Activated CD4-positive, alpha-beta T cell treated with anti-CD3 and anti-CD28 coated beads, Interleukin-2, amount 10 ng/mL, durations not matched to agents 7 days and 5 days (primary cell): ENCODE data around the gene MAB21L3. TPM values are rescaled to one million over a fixed set of nuclear protein-coding genes. Genes with fewer than 3 reads are reported as not detected.
"Not testable (repeated sequence)": the region's sequence is repeated elsewhere in the genome, so short reads cannot be mapped to it uniquely, and the experiment has no call there.

Source experiments
- CTCF ChIA-PET: fragments of 350-600 bp; sonication (Branson Sonifier 250); formaldehyde crosslinking; loops from one replicate; lab custom pipeline; 2021; ENCODE audit warnings: antibody characterized with exemption; lab: Charles Lee
- POLR2A ChIA-PET: fragments of 350-600 bp; sonication (Branson Sonifier 250); formaldehyde crosslinking; loops from one replicate; lab custom pipeline; 2021; ENCODE audit warnings: antibody characterized with exemption; lab: Charles Lee
- DNase-seq: peaks from one replicate; pipeline ENCODE4 v3.0.0-alpha.2; 2020
- H3K27ac Mint-ChIP-seq: one replicate; pipeline ENCODE4 v1.8.0; 2021; ENCODE audit warnings: mild to moderate bottlenecking, moderate library complexity, mixed read lengths
- H3K27me3 Mint-ChIP-seq: one replicate; pipeline ENCODE4 v1.8.0; 2021; ENCODE audit warnings: mixed read lengths
- H3K36me3 Mint-ChIP-seq: one replicate; pipeline ENCODE4 v1.8.0; 2021; ENCODE audit warnings: low read depth, mixed read lengths
- H3K4me1 Mint-ChIP-seq: one replicate; pipeline ENCODE4 v1.8.0; 2021; ENCODE audit warnings: mixed read lengths
- H3K4me3 Mint-ChIP-seq: one replicate; pipeline ENCODE4 v1.8.0; 2021; ENCODE audit warnings: mild to moderate bottlenecking, moderate library complexity, mixed read lengths
- H3K9me3 Mint-ChIP-seq: one replicate; pipeline ENCODE4 v1.8.0; 2021; ENCODE audit warnings: mixed read lengths
- total RNA-seq, 2 experiments: library from RNA; stranded (reverse); gene quantifications; one replicate each; pipeline ENCODE4 v1.2.3, GENCODE V29; 2021

The MAB21L3 gene
- total RNA-seq, 2 experiments from 2014 or later: not detected

DNA sequence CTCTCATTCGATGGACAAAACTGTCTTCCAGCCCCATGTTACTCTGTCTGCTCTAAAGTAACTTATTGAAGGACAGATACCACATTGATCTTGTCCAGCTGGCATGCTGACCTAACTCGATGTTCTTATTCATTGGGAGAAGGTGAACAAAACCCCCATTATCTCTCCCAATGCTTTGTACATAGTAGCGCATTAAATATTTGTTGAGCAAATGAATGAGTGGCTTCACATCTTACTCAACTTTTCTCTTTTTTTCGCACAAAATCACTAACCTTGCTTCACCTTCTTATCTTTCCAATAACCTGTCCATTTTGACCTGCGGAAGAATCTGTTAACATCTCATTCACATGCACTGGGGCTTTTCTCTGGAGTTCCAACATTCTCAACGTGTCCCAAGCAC lies 18.3 kb downstream of the MAB21L3 start:
- Mint-ChIP-seq H3K4me1 (peaks cover 42% of the 10 kb centered on the region), H3K4me3 (no peak overlapping the region), H3K36me3 (no peaks in the 10 kb centered on the region), H3K27ac (no peak overlapping the region), H3K27me3 (peaks cover 7% of the 10 kb centered on the region), H3K9me3 (no peaks in the 10 kb centered on the region)
- no peak for DNase-seq
- POLR2A ChIA-PET: no interaction called here
- CTCF ChIA-PET: interaction anchor here (0.6 kb wide), 1 partner anchor 19 kb away, joined by 3 read pairs; no protein-coding TSS in a partner anchor

GRCh38 chr1:116130356-116130755 lies 19.2 kb downstream of the MAB21L3 start:
- no peaks in the 10 kb centered on the region for H3K9me3 Mint-ChIP-seq
- POLR2A ChIA-PET: interaction anchor here (0.6 kb wide), 1 partner anchor 377 kb away, joined by 4 read pairs; no protein-coding TSS in a partner anchor

DNA sequence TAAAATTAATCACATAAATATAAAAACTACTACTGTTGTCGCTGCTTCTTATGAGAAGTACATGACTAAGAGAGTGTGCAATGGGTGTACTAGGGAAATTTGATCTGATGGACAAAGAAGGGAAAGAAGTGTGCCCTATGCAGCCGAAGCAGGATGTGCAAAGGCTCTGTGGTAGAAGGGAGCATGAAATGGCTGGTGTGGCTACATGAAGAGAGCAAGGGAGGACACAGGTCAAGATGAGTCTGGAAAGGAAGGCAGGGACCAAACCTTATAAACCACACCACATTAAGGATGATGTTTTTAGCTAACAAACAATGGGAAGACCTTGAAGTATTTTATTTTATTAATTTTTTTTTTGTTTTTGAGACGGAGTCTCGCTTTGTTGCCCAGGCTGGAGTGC lies 20.0 kb downstream of the MAB21L3 start:
- no peak for DNase-seq
- Mint-ChIP-seq H3K36me3 (no peaks in the 10 kb centered on the region), H3K27ac (no peak overlapping the region), H3K27me3 (peaks cover 6% of the 10 kb centered on the region), H3K9me3 (no peaks in the 10 kb centered on the region), H3K4me1 (peaks cover 37% of the 10 kb centered on the region), H3K4me3 (no peak overlapping the region)
- CTCF ChIA-PET: interaction anchor here (0.6 to 1.5 kb wide), 6 partner anchors 8 to 842 kb away, joined by 3 to 6 read pairs (median 4); no protein-coding TSS in a partner anchor
- POLR2A ChIA-PET: no interaction called here

More at GRCh38 chr1:116130356-116130755, 19.2 kb downstream of the MAB21L3 start:
- H3K4me1 Mint-ChIP-seq: peaks cover 42% of the 10 kb centered on the region
- no peaks in the 10 kb centered on the region for H3K36me3 Mint-ChIP-seq
- no peak overlapping the region for H3K27ac Mint-ChIP-seq
- no peak overlapping the region for H3K4me3 Mint-ChIP-seq
- no peak for DNase-seq
- H3K27me3 Mint-ChIP-seq: peaks cover 6% of the 10 kb centered on the region
- CTCF ChIA-PET: interaction anchor here (0.5 to 1.5 kb wide), 3 partner anchors 8 to 354 kb away, joined by 3 to 6 read pairs (median 3); no protein-coding TSS in a partner anchor

GRCh38 chr1:116131866-116132605 lies 20.8 kb downstream of the MAB21L3 start:
- Mint-ChIP-seq H3K4me3 (no peak overlapping the region), H3K27ac (no peak overlapping the region), H3K27me3 (peaks cover 6% of the 10 kb centered on the region), H3K9me3 (no peaks in the 10 kb centered on the region), H3K4me1 (peaks cover 29% of the 10 kb centered on the region), H3K36me3 (no peaks in the 10 kb centered on the region)
- ChIA-PET POLR2A (no interaction called here), CTCF (interaction anchor here (0.6 to 3.3 kb wide), 6 partner anchors 9 to 842 kb away, joined by 3 to 13 read pairs (median 4); no protein-coding TSS in a partner anchor)
- DNase-seq: no peak

DNA sequence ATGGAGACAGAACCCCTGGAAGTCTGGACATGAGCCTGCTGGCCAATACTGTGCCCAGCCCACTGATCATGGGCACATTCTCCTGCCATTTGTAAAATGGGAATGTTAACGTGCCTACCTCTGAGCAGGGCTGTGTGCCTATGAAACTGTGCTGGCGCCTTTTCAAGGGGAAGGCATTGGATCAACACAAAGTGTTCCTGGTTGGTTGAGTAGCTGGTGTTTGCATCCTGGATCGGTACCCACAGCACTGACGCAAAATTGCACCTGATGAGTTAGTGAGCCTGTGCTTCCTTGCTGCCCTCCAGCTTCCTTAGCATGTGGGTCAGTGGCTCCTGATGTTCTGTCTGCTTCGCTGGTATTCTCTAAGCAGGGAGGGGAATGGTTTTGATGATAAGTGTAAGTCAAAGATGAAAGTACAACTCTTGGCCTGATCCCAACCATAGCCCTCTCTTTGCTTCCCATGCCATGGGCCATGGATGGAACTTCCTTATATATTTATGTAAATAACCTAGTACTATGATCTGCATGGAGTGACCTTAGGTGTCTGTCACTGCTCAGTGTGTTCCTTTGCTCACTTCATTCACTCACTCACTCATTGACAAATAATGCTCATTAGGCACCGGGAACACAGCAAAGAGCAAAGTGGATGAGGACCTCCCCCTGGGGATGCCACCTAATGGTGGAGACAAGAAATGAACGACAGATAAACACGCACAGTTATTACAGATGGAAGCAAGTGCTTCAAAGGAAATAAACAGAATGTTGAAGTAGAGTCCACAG lies 22.7 kb downstream of the MAB21L3 start:
- ChIA-PET CTCF (interaction anchor here (0.6 to 3.3 kb wide), 3 partner anchors 351 to 1604 kb away, joined by 3 to 13 read pairs (median 3); no protein-coding TSS in a partner anchor), POLR2A (no interaction called here)
- peaks cover 14% of the 10 kb centered on the region for H3K4me1 Mint-ChIP-seq
- peaks cover 6% of the 10 kb centered on the region for H3K27me3 Mint-ChIP-seq
- H3K4me3 Mint-ChIP-seq: no peak overlapping the region
- H3K27ac Mint-ChIP-seq: no peak overlapping the region
- DNase-seq: no peak
- no peaks in the 10 kb centered on the region for H3K9me3 Mint-ChIP-seq
- H3K36me3 Mint-ChIP-seq: no peaks in the 10 kb centered on the region

GRCh38 chr1:116134476-116134773 lies 23.2 kb downstream of the MAB21L3 start:
- H3K4me1 Mint-ChIP-seq: peaks cover 14% of the 10 kb centered on the region
- H3K4me3 Mint-ChIP-seq: no peak overlapping the region
- no peak for DNase-seq
- H3K9me3 Mint-ChIP-seq: no peaks in the 10 kb centered on the region
- no peak overlapping the region for H3K27ac Mint-ChIP-seq
- ChIA-PET POLR2A (no interaction called here), CTCF (interaction anchor here (1.1 to 3.3 kb wide), 2 partner anchors 351 to 370 kb away, joined by 3 to 13 read pairs; no protein-coding TSS in a partner anchor)
- H3K27me3 Mint-ChIP-seq: peaks cover 6% of the 10 kb centered on the region
- no peaks in the 10 kb centered on the region for H3K36me3 Mint-ChIP-seq

DNA sequence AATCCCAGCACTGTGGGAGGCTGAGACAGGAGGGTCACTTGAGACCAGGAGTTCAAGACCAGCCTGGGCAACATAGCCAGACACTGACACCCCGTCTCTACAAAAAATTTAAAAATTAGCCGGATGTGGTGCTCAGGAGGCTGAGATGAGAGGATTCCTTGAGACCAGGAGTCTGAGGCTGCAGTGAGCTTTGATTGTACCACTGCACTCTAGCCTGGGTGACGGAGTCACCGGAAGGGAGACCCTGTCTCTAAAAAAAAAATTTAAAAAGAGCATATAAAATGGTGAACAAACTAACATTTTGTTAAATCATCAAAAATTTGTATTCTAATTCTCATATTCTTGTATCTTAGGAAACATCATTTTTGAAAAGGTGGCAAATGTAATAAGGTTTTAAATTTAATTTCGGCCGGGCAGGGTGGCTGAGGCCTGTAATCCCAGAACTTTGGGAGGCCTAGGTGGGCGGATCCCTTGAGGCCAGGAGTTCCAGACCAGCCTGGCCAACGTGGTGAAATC lies 27.1 kb downstream of the MAB21L3 start:
- POLR2A ChIA-PET: interaction anchor here (0.6 to 1.0 kb wide), 2 partner anchors 30 to 361 kb away, joined by 3 read pairs; no protein-coding TSS in a partner anchor
- Mint-ChIP-seq H3K27me3 (peaks cover 7% of the 10 kb centered on the region), H3K4me3 (no peak overlapping the region), H3K36me3 (no peaks in the 10 kb centered on the region), H3K9me3 (no peaks in the 10 kb centered on the region), H3K27ac (no peak overlapping the region), H3K4me1 (peaks cover 9% of the 10 kb centered on the region)
- DNase-seq: no peak
- CTCF ChIA-PET: interaction anchor here (0.7 to 6.9 kb wide), 27 partner anchors 8 to 531 kb away, joined by 3 to 99 read pairs (median 4); no protein-coding TSS in a partner anchor

DNA sequence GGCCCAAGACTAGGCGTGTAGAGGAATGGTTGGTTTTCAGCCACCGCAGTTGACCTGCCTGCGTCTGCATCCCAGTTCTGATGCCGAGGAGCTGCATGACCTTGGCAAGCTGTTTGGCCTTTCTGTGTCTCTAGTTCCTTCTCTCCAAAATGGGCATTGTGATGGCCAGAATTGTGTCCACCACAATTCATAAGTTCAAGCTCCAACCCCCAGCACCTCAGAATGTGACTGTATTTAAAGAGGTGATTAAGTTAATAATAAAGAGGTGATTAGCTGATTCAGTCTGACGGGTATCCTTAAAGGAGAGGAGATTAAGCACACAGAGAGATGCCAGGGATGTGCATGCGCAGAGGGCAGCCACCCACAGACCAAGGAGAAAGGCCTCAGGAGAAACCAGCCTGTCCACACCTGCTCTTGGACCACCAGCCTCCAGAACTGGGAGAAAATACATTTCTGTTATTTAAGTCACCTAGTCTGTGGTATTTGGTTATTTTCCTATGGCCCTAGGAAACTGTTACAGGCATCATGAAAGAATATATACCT lies 28.5 kb downstream of the MAB21L3 start:
- Mint-ChIP-seq H3K27ac (no peak overlapping the region), H3K36me3 (no peaks in the 10 kb centered on the region), H3K4me3 (no peak overlapping the region), H3K9me3 (peaks cover 4% of the 10 kb centered on the region), H3K4me1 (peaks cover 6% of the 10 kb centered on the region), H3K27me3 (peaks cover 6% of the 10 kb centered on the region)
- DNase-seq: no peak
- ChIA-PET CTCF (interaction anchor here (0.6 to 6.9 kb wide), 25 partner anchors 9 to 530 kb away, joined by 3 to 99 read pairs (median 4); no protein-coding TSS in a partner anchor), POLR2A (no interaction called here)

DNA sequence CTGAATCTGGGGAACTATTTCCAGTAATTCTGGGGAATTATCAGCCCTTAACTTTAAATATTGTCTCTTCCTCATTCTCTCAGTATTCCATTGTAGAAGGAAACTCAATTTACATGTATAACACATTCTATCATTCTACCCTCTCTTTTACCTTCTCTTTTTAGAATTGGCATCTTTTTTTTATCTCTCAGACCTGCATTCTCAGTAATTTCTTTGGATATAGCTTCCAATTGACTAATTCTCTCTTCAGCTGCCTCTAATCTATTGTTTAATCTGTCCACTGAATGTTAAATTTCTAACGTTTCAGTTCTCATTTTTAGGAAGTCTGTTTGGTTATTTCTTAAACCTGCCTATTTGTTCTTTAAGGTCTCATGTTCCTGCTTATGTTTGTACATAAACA lies 33.0 kb downstream of the MAB21L3 start:
- CTCF ChIA-PET: interaction anchor here (6.9 kb wide), 1 partner anchor 341 kb away, joined by 99 read pairs; no protein-coding TSS in a partner anchor
- Mint-ChIP-seq H3K27me3 (peaks cover 9% of the 10 kb centered on the region), H3K36me3 (no peaks in the 10 kb centered on the region), H3K4me1 (peaks cover 6% of the 10 kb centered on the region), H3K4me3 (no peak overlapping the region), H3K9me3 (peaks cover 7% of the 10 kb centered on the region), H3K27ac (no peak overlapping the region)
- POLR2A ChIA-PET: no interaction called here
- no peak for DNase-seq

- DNase-seq, H3K27ac Mint-ChIP-seq, H3K4me3 Mint-ChIP-seq, H3K27me3 Mint-ChIP-seq, H3K9me3 Mint-ChIP-seq, POLR2A ChIA-PET, H3K36me3 Mint-ChIP-seq: not testable (repeated sequence)
- peaks cover 15% of the 10 kb centered on the region for H3K4me1 Mint-ChIP-seq
- CTCF ChIA-PET: interaction anchor here (5.0 kb wide), 1 partner anchor 7 kb away, joined by 39 read pairs; no protein-coding TSS in a partner anchor
These were observed 35.4 kb downstream of the MAB21L3 start for GRCh38 chr1:116146447-116147113.

DNA sequence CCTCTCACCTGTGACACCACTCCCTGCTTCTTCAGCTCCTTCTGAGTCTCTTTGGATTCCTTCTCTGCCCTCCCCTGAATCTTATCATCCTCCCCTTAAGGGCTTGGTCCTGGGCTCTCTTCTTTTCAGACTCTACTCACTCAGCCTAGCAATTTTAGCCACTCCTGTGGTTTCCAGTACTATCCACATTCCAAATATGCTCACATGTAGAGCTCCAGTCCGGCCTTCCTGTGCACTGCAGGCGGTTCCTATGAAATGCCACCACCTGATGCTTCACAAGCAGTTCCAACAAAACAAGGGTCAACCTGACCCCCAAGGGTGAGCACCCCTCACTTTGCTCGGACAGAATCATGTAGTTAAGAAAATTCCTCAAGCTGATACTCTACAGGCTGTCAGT lies 35.9 kb downstream of the MAB21L3 start:
- Mint-ChIP-seq H3K36me3 (no peaks in the 10 kb centered on the region), H3K27ac (no peak overlapping the region), H3K4me3 (no peak overlapping the region), H3K27me3 (peaks cover 8% of the 10 kb centered on the region), H3K9me3 (peaks cover 7% of the 10 kb centered on the region), H3K4me1 (peaks cover 19% of the 10 kb centered on the region)
- ChIA-PET POLR2A (no interaction called here), CTCF (interaction anchor here (5.0 kb wide), 1 partner anchor 8 kb away, joined by 39 read pairs; no protein-coding TSS in a partner anchor)
- DNase-seq: no peak

GRCh38 chr1:116147972-116148371 lies 36.8 kb downstream of the MAB21L3 start:
- ChIA-PET CTCF (interaction anchor here (0.7 to 5.0 kb wide), 4 partner anchors 9 to 351 kb away, joined by 3 to 39 read pairs (median 14); no protein-coding TSS in a partner anchor), POLR2A (no interaction called here)
- Mint-ChIP-seq H3K9me3 (peaks cover 7% of the 10 kb centered on the region), H3K36me3 (no peaks in the 10 kb centered on the region), H3K4me1 (peaks cover 20% of the 10 kb centered on the region), H3K27ac (no peak overlapping the region), H3K4me3 (no peak overlapping the region), H3K27me3 (peaks cover 8% of the 10 kb centered on the region)
- no peak for DNase-seq
